ENCODE results near the gene MAST4. TPM values are rescaled to one million over a fixed set of nuclear protein-coding genes. Genes with fewer than 3 reads are reported as not detected.

Gene MAST4
- total and polyA plus RNA-seq, 2 of the 4 experiments (the other 2 are of a cell fraction) = 4.8 to 6.8 TPM

GRCh38 chr5:67000794-67001475 lies 404.7 kb downstream of the MAST4 start:
- H4K8ac ChIP-seq (ENCODE audit: low read depth in 2 of 2, low read length in 2 of 2) = no peak overlapping the region
- no peaks in the 10 kb centered on the region for H4K20me1 ChIP-seq (ENCODE audit: insufficient read depth, low read length)
- no peaks in the 10 kb centered on the region for H3K27me3 ChIP-seq (ENCODE audit: control insufficient read depth, insufficient read depth, low read length)
- dilution Hi-C loops (cut with HindIII; ENCODE audit: low sequenced_read_pairs, unreplicated experiment) (no loop called here), in situ Hi-C loops (cut with MboI; ENCODE audit: low sequenced_read_pairs) (no loop called here), intact Hi-C loops (cut with micrococcal nuclease) (loop anchor here (5.0 kb wide), 1 partner anchor 151 kb away; no protein-coding TSS in a partner anchor)
- no peak overlapping the region for H3K14ac ChIP-seq (replicated peaks; ENCODE audit: low read depth, low read length)
- no peak overlapping the region for H3K4ac ChIP-seq (ENCODE audit: low read depth, low read length)
- no peaks in the 10 kb centered on the region for H3K9me3 ChIP-seq (ENCODE audit: control insufficient read depth, insufficient read depth, low read length)
- no TSS peak for BruUV-seq (replicated peaks)
- H3K9me1 ChIP-seq (ENCODE audit: insufficient read depth, low read length) = no peaks in the 10 kb centered on the region; the same call in 1 of the 2 replicates
- H2AK5ac ChIP-seq (ENCODE audit: low read depth, low read length) = no peak overlapping the region
- no peak overlapping the region for H3K18ac ChIP-seq (ENCODE audit: low read depth, low read length)
- H3K23ac ChIP-seq (ENCODE audit: low read depth, low read length) = no peak overlapping the region
- ChIA-PET POLR2A (ENCODE audit: unreplicated experiment) (no interaction called here), CTCF (interaction anchor here (1.0 kb wide), 1 partner anchor 9 kb away, joined by 5 read pairs; no protein-coding TSS in a partner anchor)
- no peak overlapping the region for H2BK120ac ChIP-seq (ENCODE audit: low read depth, low read length)
- no peak overlapping the region for H2BK15ac ChIP-seq (ENCODE audit: low read depth, low read length)
- H3K27ac ChIP-seq (ENCODE audit: insufficient read depth, low read length) = no peak overlapping the region
- peaks cover 2% of the 10 kb centered on the region; the same call in 1 of the 2 replicates for H3K4me1 ChIP-seq (ENCODE audit: control insufficient read depth, insufficient read depth, low read length)
- H4K91ac ChIP-seq (ENCODE audit: insufficient read depth, low read depth, low read length) = no peak overlapping the region
- no peak overlapping the region for H3K9ac ChIP-seq (ENCODE audit: low read depth, low read length)
- H3K56ac ChIP-seq (ENCODE audit: extremely low read depth, insufficient read depth, low read length) = no peak overlapping the region
- no peak for ATAC-seq (ENCODE audit: low read depth)
- no peak overlapping the region for H2AFZ ChIP-seq (replicated peaks; ENCODE audit: low read length, poor library complexity)
- H4K5ac ChIP-seq (ENCODE audit: low read depth, low read length) = no peak overlapping the region
- H3K4me3 ChIP-seq (ENCODE audit: insufficient read depth, low read depth, low read length) = no peak overlapping the region
- no peak for TF ChIP-seq RFX5 (IDR thresholded peaks at IDR 0.05; ENCODE audit: low read depth, low read length)
- no peak for TF ChIP-seq ELK1 (IDR thresholded peaks at IDR 0.05; ENCODE audit: borderline replicate concordance, low read depth, low read length)
- TF ChIP-seq FOS (IDR thresholded peaks at IDR 0.05; ENCODE audit: low read depth, low read length) = no peak
- no peak for TF ChIP-seq RAD21 (IDR thresholded peaks at IDR 0.05; ENCODE audit: low read length)
- TF ChIP-seq MAZ (IDR thresholded peaks at IDR 0.05; ENCODE audit: borderline replicate concordance, low read depth, low read length) = no peak
- no peak for TF ChIP-seq BHLHE40 (IDR thresholded peaks at IDR 0.05; ENCODE audit: low read depth, low read length)
- no peak for TF ChIP-seq CHD1 (IDR thresholded peaks at IDR 0.05; ENCODE audit: low read depth, low read length)
- TF ChIP-seq NFE2L2 (IDR thresholded peaks at IDR 0.05; ENCODE audit: low read depth, low read length) = no peak
- TF ChIP-seq POLR2A (IDR thresholded peaks at IDR 0.05; ENCODE audit: low read depth, low read length) = no peak
- no peak for TF ChIP-seq MAFK (IDR thresholded peaks at IDR 0.05; ENCODE audit: low read depth, low read length)
- no peak for TF ChIP-seq RCOR1 (IDR thresholded peaks at IDR 0.05; ENCODE audit: insufficient replicate concordance, low read length)
- no peak for TF ChIP-seq MXI1 (IDR thresholded peaks at IDR 0.05; ENCODE audit: borderline replicate concordance, low read depth, low read length)
- WGBS, 2 experiments (ENCODE audit: extremely low coverage in 2 of 2, insufficient read length in 1 of 2) = no CpG with 5 or more reads among the region's 3 CpGs
- no peak for DNase-seq
- H2AK9ac ChIP-seq (replicated peaks; ENCODE audit: low read depth, low read length, poor library complexity) = no peak overlapping the region
- H2BK5ac ChIP-seq (ENCODE audit: low read depth, low read length, poor library complexity, severe bottlenecking) = no peak overlapping the region
- H3K36me3 ChIP-seq (ENCODE audit: control insufficient read depth, insufficient read depth, low read length) = no peaks in the 10 kb centered on the region
- peaks cover 3 to 13% of the 10 kb centered on the region in 2 experiments for H3K79me1 ChIP-seq (ENCODE audit: low read depth in 1 of 2, low read length in 2 of 2)
- no peak overlapping the region for H3K4me2 ChIP-seq (ENCODE audit: low read depth, low read length)
- no peak overlapping the region for H2BK20ac ChIP-seq (ENCODE audit: low read depth, low read length)

Measured in IMR-90 (cell line).